ENCODE measurements around the gene AOAH. TPM values are rescaled to one million over a fixed set of nuclear protein-coding genes. Genes with fewer than 3 reads are reported as not detected.
A peak's percentile ranks its signal among the peaks of the same experiment; 100 is the strongest.
"Not testable (repeated sequence)": the region's sequence is repeated elsewhere in the genome, so short reads cannot be mapped to it uniquely, and the experiment has no call there.

Gene AOAH
- total and polyA plus RNA-seq, 2 experiments from 2014 or later, result not detected

GRCh38 chr7:36487756-36488336 is 236.4 kb downstream of the AOAH start:
- Histone ChIP-seq H3K79me2 (ENCODE audit: insufficient read depth) (no peaks in the 10 kb centered on the region), H3K9me2 (ENCODE audit: insufficient read depth) (no peaks in the 10 kb centered on the region), H3K4me3 (no peak overlapping the region), H3K4me2 (ENCODE audit: unreplicated experiment) (no peak overlapping the region), H3K36me3 (ENCODE audit: low read depth) (no peaks in the 10 kb centered on the region), H3F3A (ENCODE audit: insufficient read depth) (no peaks in the 10 kb centered on the region), H3K9ac (no peak overlapping the region), H2AFZ (no peak overlapping the region), H4K20me1 (ENCODE audit: insufficient read depth) (no peaks in the 10 kb centered on the region), H3K27ac (no peak overlapping the region), H3K4me1 (ENCODE audit: insufficient read depth) (no peaks in the 10 kb centered on the region), H3K27me3 (replicated peaks; ENCODE audit: insufficient read depth) (peaks cover 43% of the 10 kb centered on the region), H3K9me3 (ENCODE audit: low read depth) (no peaks in the 10 kb centered on the region)
- peak; percentile 69 for DNase-seq
- TF ChIP-seq EZH2phosphoT487 (IDR thresholded peaks at IDR 0.05; ENCODE audit: insufficient read depth, low read depth) (no peak), EZH2 (IDR thresholded peaks at IDR 0.05; ENCODE audit: insufficient read depth, poor library complexity, severe bottlenecking) (no peak)
- in situ Hi-C loops (cut with MboI), result loop anchor here (10.0 to 25.0 kb wide), 2 partner anchors 187 to 699 kb away; no protein-coding TSS in a partner anchor
- 16 to 24% methylated on average over 4 of the region's 4 CpGs for WGBS, 2 experiments (ENCODE audit: low coverage in 1 of 2, low lambda C conversion rate in 2 of 2, missing lambda C conversion rate in 2 of 2)

- Histone ChIP-seq H3K4me1 (ENCODE audit: insufficient read depth) (no peaks in the 10 kb centered on the region), H4K20me1 (ENCODE audit: insufficient read depth) (no peaks in the 10 kb centered on the region), H3K27me3 (replicated peaks; ENCODE audit: insufficient read depth) (peaks cover 32% of the 10 kb centered on the region), H3K9ac (no peak overlapping the region), H3K4me3 (no peak overlapping the region), H3F3A (ENCODE audit: insufficient read depth) (no peaks in the 10 kb centered on the region), H2AFZ (no peak overlapping the region), H3K4me2 (ENCODE audit: unreplicated experiment) (no peak overlapping the region), H3K9me2 (ENCODE audit: insufficient read depth) (no peaks in the 10 kb centered on the region), H3K36me3 (ENCODE audit: low read depth) (no peaks in the 10 kb centered on the region), H3K79me2 (ENCODE audit: insufficient read depth) (no peaks in the 10 kb centered on the region), H3K9me3 (ENCODE audit: low read depth) (no peaks in the 10 kb centered on the region), H3K27ac (no peak overlapping the region)
- TF ChIP-seq EZH2phosphoT487 (IDR thresholded peaks at IDR 0.05; ENCODE audit: insufficient read depth, low read depth), result no peak
- TF ChIP-seq EZH2 (IDR thresholded peaks at IDR 0.05; ENCODE audit: insufficient read depth, poor library complexity, severe bottlenecking), result no peak
- no peak for DNase-seq
- in situ Hi-C loops (cut with MboI), result loop anchor here (10.0 to 25.0 kb wide), 2 partner anchors 188 to 701 kb away; no protein-coding TSS in a partner anchor
- 38 to 44% methylated on average over 4 of the region's 4 CpGs for WGBS, 2 experiments (ENCODE audit: low coverage in 1 of 2, low lambda C conversion rate in 2 of 2, missing lambda C conversion rate in 2 of 2)
Measured at GRCh38 chr7:36486336-36486735, 238.0 kb downstream of the AOAH start.

GRCh38 chr7:36484265-36484664 is 240.0 kb downstream of the AOAH start:
- Histone ChIP-seq H3K36me3 (ENCODE audit: low read depth) (no peaks in the 10 kb centered on the region), H2AFZ (no peak overlapping the region), H3K27me3 (replicated peaks; ENCODE audit: insufficient read depth) (peaks cover 30% of the 10 kb centered on the region), H3K4me2 (ENCODE audit: unreplicated experiment) (no peak overlapping the region), H3K27ac (no peak overlapping the region), H3K9ac (no peak overlapping the region), H3K79me2 (ENCODE audit: insufficient read depth) (no peaks in the 10 kb centered on the region), H3K4me1 (ENCODE audit: insufficient read depth) (no peaks in the 10 kb centered on the region), H3K9me2 (ENCODE audit: insufficient read depth) (no peaks in the 10 kb centered on the region), H3K4me3 (no peak overlapping the region), H3K9me3 (ENCODE audit: low read depth) (peaks cover 2% of the 10 kb centered on the region), H4K20me1 (ENCODE audit: insufficient read depth) (no peaks in the 10 kb centered on the region), H3F3A (ENCODE audit: insufficient read depth) (no peaks in the 10 kb centered on the region)
- TF ChIP-seq EZH2 (IDR thresholded peaks at IDR 0.05; ENCODE audit: insufficient read depth, poor library complexity, severe bottlenecking) (no peak), EZH2phosphoT487 (IDR thresholded peaks at IDR 0.05; ENCODE audit: insufficient read depth, low read depth) (no peak)
- 74 to 78% methylated on average over 8 of the region's 8 CpGs for WGBS, 2 experiments (ENCODE audit: low coverage in 1 of 2, low lambda C conversion rate in 2 of 2, missing lambda C conversion rate in 2 of 2)
- in situ Hi-C loops (cut with MboI), result loop anchor here (10.0 to 25.0 kb wide), 2 partner anchors 191 to 703 kb away; no protein-coding TSS in a partner anchor
- DNase-seq, result no peak

GRCh38 chr7:36483853-36484252 is 240.4 kb downstream of the AOAH start:
- H3K79me2 ChIP-seq (ENCODE audit: insufficient read depth); H2AFZ ChIP-seq; H3K4me2 ChIP-seq (ENCODE audit: unreplicated experiment); H3K27ac ChIP-seq; H3K36me3 ChIP-seq (ENCODE audit: low read depth); H3K9me2 ChIP-seq (ENCODE audit: insufficient read depth); H3K9ac ChIP-seq; H4K20me1 ChIP-seq (ENCODE audit: insufficient read depth); H3F3A ChIP-seq (ENCODE audit: insufficient read depth); H3K9me3 ChIP-seq (ENCODE audit: low read depth); H3K4me1 ChIP-seq (ENCODE audit: insufficient read depth); DNase-seq; H3K4me3 ChIP-seq: not testable (repeated sequence)
- WGBS, 2 experiments (ENCODE audit: low coverage in 1 of 2, low lambda C conversion rate in 2 of 2, missing lambda C conversion rate in 2 of 2), result 23 to 31% methylated on average over 4 of the region's 4 CpGs
- peaks cover 27% of the 10 kb centered on the region for H3K27me3 ChIP-seq (replicated peaks; ENCODE audit: insufficient read depth)
- in situ Hi-C loops (cut with MboI), result loop anchor here (10.0 to 25.0 kb wide), 2 partner anchors 191 to 703 kb away; no protein-coding TSS in a partner anchor

Data from GM23248 (cell line).